Stimulated activated CD8-positive, alpha-beta memory T cell treated with anti-CD3 and anti-CD28 coated beads, Interleukin-4, amount 100 ng/mL, for 4 hours (primary cell): ENCODE data around the gene MDN1.

Source experiments
- DNase-seq, 2 donors: peaks; one replicate each; pipeline ENCODE4 v3.0.0-alpha.2; 2020; ENCODE audit warnings: low read depth in 2 of 2, low spot score in 1 of 2

MDN1 gene

DNA sequence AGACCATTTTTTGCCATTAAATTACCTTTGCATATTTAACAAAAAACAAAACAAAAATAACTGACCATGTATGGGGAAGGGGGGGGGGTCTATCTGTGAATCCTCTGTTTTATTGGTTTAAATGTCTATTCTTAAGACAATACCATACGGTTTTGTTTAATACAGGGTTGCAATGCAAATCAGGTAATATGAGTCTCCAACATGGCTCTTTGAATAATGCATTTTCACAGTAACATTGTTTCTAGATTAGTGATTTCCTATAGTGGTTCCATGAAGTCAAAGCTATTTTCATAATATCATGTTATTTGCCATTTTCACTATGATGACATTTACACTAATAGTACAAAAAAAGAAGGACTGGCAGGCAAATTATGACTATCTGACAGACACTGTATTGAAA lies 116.3 kb downstream of the MDN1 start:
- no peak for DNase-seq

GRCh38 chr6:89702349-89702748 lies 117.2 kb downstream of the MDN1 start:
- no peak for DNase-seq

DNA sequence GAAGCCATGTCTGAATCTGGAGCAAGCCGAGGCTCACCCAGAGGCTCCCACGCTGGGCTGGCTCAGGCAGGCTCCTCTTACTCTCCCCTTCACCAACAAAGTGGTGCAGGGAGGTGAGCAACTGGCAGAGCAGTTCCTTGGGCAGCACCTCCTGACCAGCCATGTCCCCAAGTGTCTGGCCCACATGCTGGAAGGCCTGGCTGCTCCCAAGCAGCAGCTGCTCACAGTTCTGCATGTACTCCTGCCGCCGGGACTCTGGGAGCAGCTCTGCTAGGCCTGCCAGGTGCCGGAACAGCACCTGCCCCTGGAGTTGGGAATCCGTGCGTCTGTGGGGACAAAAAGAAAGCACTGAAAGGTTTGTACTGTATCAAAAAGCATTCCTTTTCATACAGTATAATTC lies 123.9 kb downstream of the MDN1 start:
- no peak for DNase-seq

DNA sequence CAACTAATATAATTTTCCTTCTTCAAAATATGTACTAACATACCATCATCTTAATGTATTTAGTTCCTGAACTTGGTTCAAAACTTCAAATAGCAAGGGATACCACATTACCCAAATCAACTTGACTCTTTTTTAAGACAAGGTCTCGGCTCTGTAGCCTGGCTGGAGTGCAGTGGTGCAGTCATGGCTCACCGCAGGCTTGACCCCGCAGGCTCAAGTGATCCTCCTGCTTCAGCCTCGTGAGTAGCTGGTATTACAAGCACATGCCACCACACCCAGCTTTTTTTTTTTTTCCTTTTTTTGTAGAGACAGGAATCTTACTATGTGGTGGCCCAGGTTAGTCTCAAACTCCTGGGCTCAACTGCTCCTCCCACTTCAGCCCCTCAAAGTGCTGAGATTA lies 125.2 kb downstream of the MDN1 start:
- DNase-seq, result no peak

GRCh38 chr6:89693207-89693606 lies 126.4 kb downstream of the MDN1 start:
- no peak for DNase-seq

DNA sequence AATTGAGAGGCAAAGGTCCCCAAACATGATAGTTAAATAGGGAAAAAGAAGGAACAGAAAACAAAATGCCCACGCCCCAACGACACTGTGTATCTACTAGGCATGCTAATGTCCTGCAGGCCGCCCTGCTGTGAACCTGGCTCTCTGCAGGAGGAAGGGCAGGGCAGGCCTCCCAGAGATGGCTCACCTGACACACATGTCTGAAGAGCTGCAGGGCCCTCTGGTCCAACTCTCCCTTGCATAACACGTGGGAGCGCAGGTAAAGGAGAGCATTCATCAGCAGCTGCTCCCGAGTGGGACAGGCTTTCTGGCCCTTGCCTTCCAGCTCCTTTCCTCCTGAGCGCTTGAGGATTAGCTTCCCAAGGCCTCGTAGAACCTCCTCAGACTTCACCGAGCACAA lies 127.3 kb downstream of the MDN1 start:
- DNase-seq, result no peak

DNA sequence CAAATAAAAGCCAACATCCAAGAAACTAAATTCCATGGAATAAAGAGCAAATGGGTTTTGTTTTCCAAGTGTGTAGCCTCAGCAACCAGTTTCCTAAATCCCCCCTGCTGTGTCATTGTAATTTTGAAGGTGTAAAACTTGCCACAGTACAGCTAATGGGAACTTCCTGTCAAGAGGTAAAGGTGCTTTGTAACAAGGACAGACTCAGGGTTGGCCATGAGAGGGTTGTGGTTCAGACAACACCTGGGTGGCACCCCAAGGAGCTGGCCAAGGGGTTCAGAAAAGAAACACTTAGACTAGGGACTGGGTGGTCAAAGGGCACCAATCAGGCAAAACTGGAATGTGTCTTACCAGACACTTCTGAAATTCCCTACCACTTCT lies 128.7 kb downstream of the MDN1 start:
- no peak for DNase-seq

GRCh38 chr6:89689732-89690131 lies 129.9 kb downstream of the MDN1 start:
- DNase-seq, result no peak

GRCh38 chr6:89688328-89688727 lies 131.3 kb downstream of the MDN1 start:
- DNase-seq, result no peak

DNA sequence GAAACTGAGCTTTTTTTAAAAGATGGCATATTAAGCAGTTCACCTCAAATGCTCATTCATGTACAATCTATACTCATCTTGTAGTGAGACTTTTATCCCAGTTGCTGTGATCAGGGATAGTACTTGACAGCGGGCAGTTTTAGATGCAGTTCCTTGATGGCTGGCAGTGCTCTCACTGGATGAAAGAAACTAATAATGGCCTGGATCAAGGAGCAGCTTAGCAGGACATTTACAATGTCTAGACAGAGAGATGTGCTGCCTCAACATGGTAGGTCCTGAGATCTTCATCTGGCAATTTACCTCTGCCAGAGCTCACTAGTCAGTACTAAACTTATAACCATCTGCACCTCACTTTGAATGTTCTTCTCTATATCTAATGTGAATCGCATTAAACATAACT lies 134.3 kb downstream of the MDN1 start:
- DNase-seq, result no peak

DNA sequence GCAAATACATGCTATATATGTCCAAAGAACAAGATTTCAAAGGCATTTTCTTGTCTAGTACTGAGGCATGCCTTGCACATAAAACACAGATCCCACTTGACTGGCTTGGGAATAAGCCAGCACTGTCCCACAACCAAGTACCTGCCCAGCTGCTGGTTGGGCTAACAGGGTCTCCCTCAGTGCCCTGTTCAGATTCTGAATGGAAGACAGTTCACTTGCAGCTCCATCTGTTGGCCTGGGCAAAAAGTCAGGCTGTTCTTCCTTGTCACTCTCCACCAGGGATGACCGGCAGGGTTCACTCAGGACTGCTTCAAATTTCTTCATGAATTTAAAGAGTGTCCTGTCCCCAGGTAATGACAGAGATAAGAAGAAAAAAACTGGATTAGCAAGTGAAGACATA lies 136.6 kb downstream of the MDN1 start:
- no peak for DNase-seq

DNA sequence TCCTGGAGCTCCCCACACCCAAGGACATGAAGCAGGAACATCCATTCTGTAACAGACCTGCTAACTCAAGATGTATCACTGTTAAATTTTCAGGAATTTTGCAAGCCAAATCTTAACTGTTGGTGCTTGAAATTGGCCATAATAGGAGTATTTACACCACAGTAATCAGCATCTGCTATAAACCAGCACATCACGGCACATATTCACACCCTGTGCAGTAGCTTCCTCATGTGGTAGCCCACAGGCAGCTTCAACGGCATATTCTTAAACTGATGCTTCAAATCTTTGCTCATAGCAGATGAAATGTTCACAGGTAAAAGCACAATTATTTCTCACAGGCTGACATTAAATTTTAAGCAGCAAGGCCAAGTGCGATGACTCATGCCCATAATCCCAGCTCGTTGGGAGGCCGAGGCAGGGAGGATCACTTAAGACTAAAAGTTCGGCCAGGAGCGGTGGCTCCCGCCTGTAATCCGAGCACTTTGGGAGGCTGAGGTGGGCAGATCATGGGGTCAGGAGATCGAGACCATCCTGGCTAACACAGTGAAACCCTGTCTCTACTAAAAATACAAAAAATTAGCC lies 137.5 kb downstream of the MDN1 start:
- no peak for DNase-seq

GRCh38 chr6:89680551-89680950 lies 139.0 kb downstream of the MDN1 start:
- DNase-seq, result no peak

GRCh38 chr6:89680150-89680549 lies 139.4 kb downstream of the MDN1 start:
- no peak for DNase-seq

DNA sequence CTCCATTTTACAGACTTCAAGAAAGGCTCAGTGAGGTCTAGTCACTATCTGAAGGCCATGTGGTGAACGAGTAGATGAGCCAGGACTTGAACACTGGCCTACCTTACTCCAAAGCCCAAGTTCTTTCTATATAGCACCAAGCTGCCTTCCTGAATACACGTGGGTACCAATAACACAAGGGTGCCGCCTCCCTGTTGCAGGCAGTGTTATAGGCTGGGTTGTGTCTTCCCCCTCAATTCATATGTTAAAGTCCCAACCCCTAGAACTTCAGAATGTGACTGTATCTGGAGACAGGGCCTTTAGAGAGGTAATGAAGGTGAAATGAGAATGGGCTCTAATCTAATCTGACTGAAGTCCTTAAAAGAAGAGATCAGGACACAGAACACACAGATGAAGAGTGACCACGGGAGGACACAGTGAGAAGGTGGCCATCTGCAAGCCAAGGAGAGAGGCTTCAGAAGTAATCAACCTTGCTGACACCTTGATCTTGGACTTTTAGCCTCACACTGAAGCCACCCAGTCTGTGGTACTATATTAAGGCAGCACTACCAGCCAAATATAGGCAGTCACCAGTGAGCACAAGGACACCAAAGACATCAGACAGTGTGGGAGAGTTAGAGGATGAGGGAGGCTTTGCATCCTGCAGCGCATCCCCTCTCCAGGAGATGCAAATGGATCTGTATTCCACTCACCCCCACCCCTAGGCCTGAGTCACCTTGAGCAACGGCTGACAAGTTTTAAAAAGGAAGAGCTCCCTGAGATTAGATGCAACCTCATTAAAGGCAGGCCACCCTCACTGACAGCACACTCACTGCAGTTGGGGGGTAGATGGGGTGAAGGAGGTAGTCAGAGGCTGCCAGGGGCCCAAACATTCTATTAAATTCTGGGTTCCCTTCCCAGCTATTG lies 140.1 kb downstream of the MDN1 start:
- no peak for DNase-seq

DNA sequence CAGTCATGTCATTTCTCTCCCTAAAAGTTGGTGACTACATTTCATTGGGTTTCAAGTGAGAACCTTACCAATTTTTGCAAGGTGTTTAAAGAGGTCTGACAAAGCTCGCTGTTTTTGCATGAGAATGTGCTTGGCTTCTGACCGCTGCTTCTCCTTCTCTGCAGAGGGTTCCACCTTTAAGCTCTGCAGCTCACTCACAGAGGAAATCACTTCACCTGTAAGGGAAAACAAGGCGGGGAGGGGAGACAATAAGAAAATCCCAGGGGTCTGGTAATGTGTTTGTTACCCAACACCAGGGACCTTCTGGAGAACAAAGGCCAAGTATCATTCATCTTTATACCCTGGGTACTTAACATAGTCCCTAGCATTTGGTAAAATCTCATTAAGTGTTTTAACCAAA lies 141.1 kb downstream of the MDN1 start:
- DNase-seq, result no peak

DNA sequence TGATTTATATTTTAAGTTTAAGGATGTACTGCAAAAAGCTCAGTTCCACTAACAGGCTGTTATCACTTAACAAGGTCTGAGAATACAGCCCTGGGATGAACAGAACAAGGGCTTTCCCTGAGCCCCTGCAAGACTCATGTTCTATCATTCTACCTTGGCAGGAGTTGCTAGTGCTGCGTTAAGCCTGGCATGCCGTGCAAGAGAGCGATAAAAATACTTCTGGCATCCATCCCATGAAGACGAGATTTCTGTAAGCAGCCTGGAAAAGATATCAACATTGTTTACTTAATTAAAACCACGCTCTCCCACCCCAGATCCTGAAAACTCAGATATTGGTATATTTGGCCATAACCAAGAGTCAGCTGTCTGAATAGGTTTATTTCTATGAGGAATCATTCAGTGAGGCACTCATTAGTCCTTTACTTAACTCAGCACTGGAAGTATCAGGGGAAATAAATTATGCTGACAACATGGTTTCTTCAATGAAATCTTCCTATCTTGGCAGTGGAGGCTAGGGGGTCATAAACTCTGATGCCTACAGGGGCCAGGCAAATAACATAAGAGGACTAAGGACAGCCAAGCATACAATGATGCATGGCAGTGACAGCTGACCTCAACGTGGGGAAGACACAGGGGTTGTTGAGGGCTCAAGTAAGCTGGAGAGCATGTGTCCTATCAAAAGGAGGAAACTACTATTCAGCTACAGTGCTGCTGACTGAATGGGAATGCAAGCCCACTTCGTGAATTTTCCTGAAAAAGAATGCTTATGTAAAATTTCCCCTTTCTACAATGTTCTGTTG lies 143.4 kb downstream of the MDN1 start:
- no peak for DNase-seq

DNA sequence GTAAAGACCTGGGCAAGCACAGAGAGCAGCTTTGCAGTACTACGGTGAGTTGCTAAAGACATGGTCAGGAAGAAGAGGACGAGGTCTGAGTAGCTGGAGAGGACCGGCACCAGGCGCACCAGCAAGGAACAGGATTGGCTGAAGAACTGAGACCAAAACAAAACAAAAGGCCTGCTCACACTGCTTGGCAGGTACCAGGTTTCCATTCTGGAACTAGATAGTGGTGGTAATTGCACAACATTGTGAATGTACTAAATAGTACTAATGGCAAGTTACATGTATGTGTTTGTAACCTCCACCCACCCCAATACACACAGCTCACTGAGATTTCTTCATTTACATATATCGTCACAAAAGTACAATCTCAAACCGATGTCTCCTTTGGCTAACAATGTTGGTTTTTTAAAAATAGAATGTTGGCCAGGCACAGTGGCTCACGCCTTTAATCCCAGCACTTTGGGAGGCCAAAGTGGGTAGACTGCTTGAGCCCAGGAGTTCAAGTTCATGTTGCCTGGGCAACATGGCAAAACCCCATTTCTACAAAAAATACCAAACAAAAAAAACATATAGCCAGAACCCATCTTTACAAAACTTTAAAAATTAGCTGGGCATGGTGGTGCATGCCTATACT lies 148.5 kb downstream of the MDN1 start:
- no peak for DNase-seq

GRCh38 chr6:89669002-89669401 lies 150.6 kb downstream of the MDN1 start:
- no peak for DNase-seq

GRCh38 chr6:89667872-89668556 lies 151.6 kb downstream of the MDN1 start:
- DNase-seq, result no peak

GRCh38 chr6:89662659-89663223 lies 156.9 kb downstream of the MDN1 start:
- DNase-seq, result no peak
